GM10248 (cell line): ENCODE data around the gene HOXB5.
A peak's percentile ranks its signal among the peaks of the same experiment; 100 is the strongest.

Experiments used
- CTCF ChIA-PET: fragments of 300-600 bp; sonication (Branson Sonifier 250); formaldehyde crosslinking; extraction: SDS; loops from one replicate; lab custom pipeline; 2021; ENCODE audit warnings: antibody characterized with exemption; lab: Yijun Ruan, JAX
- POLR2A ChIA-PET: fragments of 350-650 bp; sonication (Branson Sonifier 250); formaldehyde crosslinking; extraction: SDS; loops from one replicate; lab custom pipeline; 2020; ENCODE audit warnings: antibody characterized with exemption; lab: Yijun Ruan, JAX
- DNase-seq: peaks from one replicate; pipeline ENCODE4 v3.0.0; 2012; ENCODE audit errors: extremely low spot score
- CTCF ChIP-seq: IDR thresholded peaks from 2 replicates; pipeline ENCODE4 v1.5.1; 2012; ENCODE audit warnings: mild to moderate bottlenecking, low read depth; ENCODE audit errors: extremely low read depth, missing control alignments, control extremely low read depth

HOXB5 gene

GRCh38 chr17:48579760-48580554 is 13.6 kb downstream of the HOXB5 start:
- no peak for TF ChIP-seq CTCF

GRCh38 chr17:48579471-48579759 is 14.2 kb downstream of the HOXB5 start:
- no peak for DNase-seq
- TF ChIP-seq CTCF, result no peak
- POLR2A ChIA-PET, result interaction anchor here (0.7 kb wide), 1 partner anchor 537 kb away, joined by 5 read pairs; no protein-coding TSS in a partner anchor
- CTCF ChIA-PET, result interaction anchor here (1.2 to 3.7 kb wide), 3 partner anchors 9 to 243 kb away, joined by 3 to 13 read pairs (median 6); no protein-coding TSS in a partner anchor

More at GRCh38 chr17:48579760-48580554, 13.6 kb downstream of the HOXB5 start:
- CTCF ChIA-PET, result interaction anchor here (3.7 kb wide), 1 partner anchor 8 kb away, joined by 13 read pairs; no protein-coding TSS in a partner anchor
- POLR2A ChIA-PET, result interaction anchor here (0.7 kb wide), 1 partner anchor 537 kb away, joined by 5 read pairs; no protein-coding TSS in a partner anchor
- DNase-seq, result no peak

GRCh38 chr17:48578616-48579470 is 14.7 kb downstream of the HOXB5 start:
- CTCF ChIA-PET, result interaction anchor here (1.2 to 3.7 kb wide), 4 partner anchors 9 to 243 kb away, joined by 3 to 13 read pairs (median 6); no protein-coding TSS in a partner anchor
- POLR2A ChIA-PET, result no interaction called here
- peak; percentile 12 for TF ChIP-seq CTCF
- no peak for DNase-seq

GRCh38 chr17:48577946-48578615 is 15.5 kb downstream of the HOXB5 start, which contains the start of gene HOXB4:
Gene HOXB4 (minus strand): TSS chr17:48578350. CDS start chr17:48578319, 31 bp downstream.
- ChIA-PET POLR2A (interaction anchor here (0.7 kb wide), 1 partner anchor 493 kb away, joined by 3 read pairs; no protein-coding TSS in a partner anchor), CTCF (interaction anchor here (1.2 to 3.7 kb wide), 4 partner anchors 10 to 242 kb away, joined by 3 to 13 read pairs (median 6); no protein-coding TSS in a partner anchor)
- peak; percentile 76 for DNase-seq
- TF ChIP-seq CTCF, result no peak

GRCh38 chr17:48577330-48577945 is 16.1 kb downstream of the HOXB5 start:
- ChIA-PET CTCF (interaction anchor here (1.5 to 3.7 kb wide), 2 partner anchors 10 to 11 kb away, joined by 5 to 13 read pairs; no protein-coding TSS in a partner anchor), POLR2A (interaction anchor here (0.7 kb wide), 1 partner anchor 492 kb away, joined by 3 read pairs; no protein-coding TSS in a partner anchor)
- no peak for DNase-seq
- no peak for TF ChIP-seq CTCF
